DMS153 treated with DMSO at 0.1 percent for 48 hours (cell line): ENCODE data around the gene ZNF579.
A peak's percentile ranks its signal among the peaks of the same experiment; 100 is the strongest.
"Not testable (repeated sequence)": the region's sequence is repeated elsewhere in the genome, so short reads cannot be mapped to it uniquely, and the experiment has no call there.

ENCODE experiments used
- DNase-seq: peaks from one replicate; lab custom pipeline; 2025; ENCODE audit not compliant: unreplicated experiment; lab: John Stamatoyannopoulos, UW

The ZNF579 gene

DNA sequence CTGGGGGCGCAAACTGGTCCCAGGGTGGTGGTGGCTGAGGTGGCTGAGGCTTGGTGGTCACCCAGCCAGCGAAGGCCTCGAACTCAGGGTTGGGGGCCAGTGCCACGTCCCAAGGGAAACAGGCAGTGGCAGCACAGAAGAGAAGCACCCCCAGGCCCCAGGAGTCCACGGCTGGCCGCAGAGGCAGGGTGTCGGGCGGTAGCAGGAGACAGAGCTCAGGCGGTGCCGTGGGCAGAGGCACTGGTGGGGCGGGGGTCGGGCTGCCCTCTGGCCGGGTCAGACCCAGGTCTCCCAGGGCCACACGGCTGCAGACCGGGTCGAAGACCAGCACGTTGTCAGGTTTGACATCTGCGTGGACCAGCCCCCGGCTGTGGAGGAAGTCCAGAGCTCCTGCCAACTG lies 39.6 kb downstream of the ZNF579 start:
- no peak for DNase-seq

DNA sequence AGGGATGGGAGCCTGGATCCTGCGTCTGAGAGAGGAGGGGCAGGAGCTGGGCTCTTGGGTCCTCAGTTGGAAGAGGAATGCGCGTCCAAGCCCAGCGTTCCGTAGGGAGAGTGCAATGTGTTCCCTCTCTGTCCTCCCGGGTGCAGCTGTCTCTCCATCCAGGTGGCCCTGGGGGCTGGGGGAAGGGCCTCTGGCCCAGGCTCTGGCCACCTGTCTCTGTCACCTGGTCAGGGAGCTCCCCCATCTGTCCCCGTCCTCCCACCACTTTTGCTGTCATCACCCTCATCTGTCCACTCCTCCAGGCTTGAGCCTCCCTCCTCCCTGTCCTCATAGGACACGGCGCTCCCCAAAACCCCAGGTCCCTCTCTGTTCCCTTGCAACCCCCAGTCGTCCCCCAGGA lies 40.0 kb downstream of the ZNF579 start:
- no peak for DNase-seq

- no peak for DNase-seq
Measured at GRCh38 chr19:55539090-55539984, 41.3 kb downstream of the ZNF579 start.

- DNase-seq: no peak
Measured at GRCh38 chr19:55538132-55538531, 42.5 kb downstream of the ZNF579 start.

- no peak for DNase-seq
Measured at GRCh38 chr19:55537741-55538111, 42.9 kb downstream of the ZNF579 start.

- DNase-seq: no peak
Measured at GRCh38 chr19:55536951-55537740, 43.5 kb downstream of the ZNF579 start, which contains the start of gene SBK2. Gene SBK2, minus strand, starts transcription at chr19:55537133. Its CDS starts 839 bp downstream, at chr19:55536294.

- DNase-seq: no peak
Measured at GRCh38 chr19:55536366-55536765, 44.3 kb downstream of the ZNF579 start.

DNA sequence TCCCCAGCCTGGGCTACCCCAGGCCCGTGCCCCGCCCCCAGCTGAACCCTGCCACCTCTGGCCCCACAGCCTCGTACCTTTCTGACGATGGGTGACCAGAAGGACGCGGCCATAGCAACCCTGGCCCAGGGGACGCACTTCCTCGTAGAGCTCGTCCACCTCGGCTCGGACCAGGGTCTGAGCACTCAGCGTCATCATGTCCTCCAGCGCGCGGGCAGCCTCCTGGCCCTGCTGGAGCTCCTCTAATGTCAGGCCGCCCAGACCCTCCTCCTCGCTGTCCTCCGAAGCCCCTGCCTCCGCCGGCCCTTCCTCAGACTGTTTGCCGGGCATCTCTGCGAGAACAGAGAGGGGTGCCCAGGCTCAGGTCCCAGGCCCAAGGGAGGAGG lies 44.7 kb downstream of the ZNF579 start:
- DNase-seq: no peak

DNA sequence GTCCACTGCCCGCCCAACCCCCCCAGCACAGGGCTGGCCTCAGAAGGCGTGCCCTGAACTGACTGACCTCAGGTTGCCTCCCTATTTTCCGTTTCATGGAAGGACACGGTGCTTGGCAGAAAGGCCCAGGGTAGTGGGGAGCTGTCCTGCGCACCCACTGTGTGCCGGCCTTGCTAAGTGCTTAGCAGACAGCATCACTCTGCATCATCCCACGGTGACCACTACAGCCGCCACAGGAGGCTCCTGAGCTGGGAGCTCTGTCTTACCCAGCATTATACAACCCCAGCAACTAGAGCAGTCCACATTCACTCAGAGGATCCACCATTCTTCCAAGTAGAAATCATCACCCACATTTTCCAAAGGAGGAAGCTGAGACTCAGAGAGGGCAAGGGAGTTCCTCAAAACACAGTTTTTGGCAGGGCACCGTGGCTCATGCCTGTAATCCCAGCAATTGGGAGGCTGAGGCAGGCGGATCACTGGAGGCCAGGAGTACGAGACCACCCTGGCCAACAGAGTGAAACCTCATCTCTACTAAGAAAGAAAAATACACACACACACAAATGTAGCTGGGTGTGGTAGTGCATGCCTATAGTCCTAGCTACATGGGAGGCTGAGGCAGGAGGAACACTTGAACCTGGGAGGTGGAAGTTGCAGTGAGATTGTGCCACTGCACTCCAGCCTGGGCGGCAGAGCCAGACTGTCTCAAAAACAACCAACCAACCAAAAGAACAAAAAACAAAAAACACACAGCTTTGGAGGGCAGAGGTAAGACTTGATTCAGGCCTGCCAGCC lies 45.3 kb downstream of the ZNF579 start:
- DNase-seq: no peak

DNA sequence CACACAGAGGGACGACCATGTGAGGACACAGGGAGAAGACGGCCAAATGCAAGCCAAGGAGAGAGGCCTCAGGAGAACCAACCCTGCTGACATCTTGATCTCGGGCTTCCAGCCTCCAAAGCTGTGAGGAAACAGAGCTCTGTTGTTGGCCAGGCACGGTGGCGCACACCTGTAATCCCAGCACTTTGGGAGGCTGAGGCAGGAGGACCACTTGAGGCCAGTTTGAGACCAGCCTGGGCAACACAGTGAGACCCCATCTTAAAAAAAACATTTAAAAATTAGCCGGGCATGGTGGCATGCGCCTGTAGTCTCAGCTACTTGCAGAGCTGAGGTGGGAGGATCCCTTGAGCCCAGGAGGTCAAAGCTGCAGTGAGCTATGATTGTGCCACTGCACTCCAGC lies 46.4 kb downstream of the ZNF579 start:
- not testable (repeated sequence) for DNase-seq

DNA sequence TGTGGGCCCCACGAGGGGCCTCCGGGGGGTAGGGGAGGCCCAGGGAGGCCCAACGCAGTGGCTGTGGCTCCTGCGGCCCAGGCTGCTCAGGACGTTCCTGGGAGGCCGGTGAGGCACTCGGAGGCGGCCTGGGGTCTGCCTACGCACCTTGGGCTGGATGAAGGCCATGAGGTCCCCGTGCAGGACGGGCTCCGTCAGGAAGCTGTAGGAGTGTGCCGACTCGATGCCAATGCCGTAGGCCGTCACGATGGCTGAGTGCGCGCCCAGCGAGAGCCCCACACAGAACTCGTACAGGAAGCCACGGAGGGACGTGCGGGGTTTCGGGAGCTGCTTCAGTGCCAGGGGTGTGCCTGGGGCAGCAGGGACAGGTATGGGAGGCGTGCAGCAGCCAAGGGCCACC lies 49.7 kb downstream of the ZNF579 start:
- DNase-seq: no peak

DNA sequence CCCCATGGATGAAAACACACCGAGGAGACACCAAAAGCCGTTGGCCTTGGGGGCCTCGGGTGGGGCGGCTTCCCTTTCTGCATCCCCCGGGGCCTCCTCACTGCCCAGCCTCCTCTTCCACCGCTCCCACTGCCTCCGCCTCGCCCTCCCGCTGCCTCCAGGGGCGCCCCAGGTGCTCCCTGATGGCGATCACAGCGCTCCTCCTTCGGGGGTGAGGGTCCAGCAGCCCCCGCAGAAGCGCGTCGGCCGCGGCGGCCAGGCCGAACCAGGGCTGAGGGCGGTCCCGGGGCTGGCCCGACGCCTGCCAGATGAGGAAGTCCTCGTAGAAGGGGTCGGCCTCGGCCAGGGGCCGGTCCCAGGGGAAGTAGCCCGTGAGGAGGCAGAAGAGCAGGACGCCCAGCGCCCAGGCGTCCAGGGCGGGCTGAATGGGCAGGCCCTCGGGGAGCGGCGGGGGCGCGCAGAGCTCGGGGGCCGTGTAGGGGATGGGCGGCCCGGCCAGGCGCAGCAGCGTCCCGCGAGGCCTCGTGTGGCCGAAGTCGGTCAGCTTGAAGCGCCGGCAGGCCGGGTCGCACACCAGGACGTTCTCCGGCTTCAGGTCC lies 50.9 kb downstream of the ZNF579 start:
- DNase-seq: no peak

- peak; percentile 86 for DNase-seq
Measured at GRCh38 chr19:55528030-55528803, 52.4 kb downstream of the ZNF579 start.

- DNase-seq: no peak
Measured at GRCh38 chr19:55527197-55528029, 53.2 kb downstream of the ZNF579 start.
